ENCODE measurements around the gene ACVR2B.

The ACVR2B gene

GRCh38 chr3:38469852-38470251, 16.2 kb downstream of the ACVR2B start:
- Histone ChIP-seq H2BK12ac (ENCODE audit: low read length) (no peak overlapping the region), H4K91ac (ENCODE audit: low read depth, low read length, poor library complexity) (no peak overlapping the region), H3K36me3 (replicated peaks in 1 of 2; ENCODE audit: control insufficient read depth in 2 of 2, insufficient read depth in 2 of 2, low read length in 2 of 2) (peaks cover 0 to 17% of the 10 kb centered on the region in 2 donors), H2AFZ (ENCODE audit: low read length) (no peak overlapping the region), H3K9me3 (replicated peaks in 1 of 2; ENCODE audit: control insufficient read depth in 2 of 2, insufficient read depth in 1 of 2, low read depth in 1 of 2, low read length in 2 of 2) (peaks cover 6 to 61% of the 10 kb centered on the region in 2 donors), H4K8ac (ENCODE audit: low read depth, low read length) (no peak overlapping the region), H3K4me1 (ENCODE audit: control insufficient read depth in 2 of 2, insufficient read depth in 1 of 2, low read depth in 1 of 2, low read length in 2 of 2) (no peaks in the 10 kb centered on the region), H2AK5ac (ENCODE audit: low read depth, low read length) (no peak overlapping the region), H3K4ac (ENCODE audit: low read length) (no peak overlapping the region), H2BK120ac (ENCODE audit: low read depth, low read length) (no peak overlapping the region), H3K23ac (ENCODE audit: low read depth, low read length, poor library complexity) (no peak overlapping the region), H3K9ac (ENCODE audit: low read depth, low read length, poor library complexity) (no peak overlapping the region), H3K4me3 (ENCODE audit: low read length in 2 of 2) (no peak overlapping the region), H3K18ac (ENCODE audit: low read length) (no peak overlapping the region), H3K79me1 (ENCODE audit: low read depth, low read length) (peaks cover 19% of the 10 kb centered on the region), H3K27ac (replicated peaks; ENCODE audit: low read length) (no peak overlapping the region), H3K27me3 (ENCODE audit: control insufficient read depth in 3 of 3, insufficient read depth in 3 of 3, low read depth in 1 of 3, low read length in 3 of 3) (no peaks in the 10 kb centered on the region), H2BK15ac (ENCODE audit: low read length) (no peak overlapping the region), H3K14ac (ENCODE audit: low read length) (no peak overlapping the region), H3K4me2 (ENCODE audit: insufficient read depth, low read length, poor library complexity, severe bottlenecking) (no peak overlapping the region), H2BK5ac (ENCODE audit: low read length) (no peak overlapping the region)
- no peak for DNase-seq (ENCODE audit: low spot score)
- WGBS, 2 donors (ENCODE audit: extremely low coverage in 2 of 2, insufficient read length in 2 of 2, insufficient replicate concordance in 1 of 2) = no CpG with 5 or more reads among the region's 1 CpG

- no peaks in the 10 kb centered on the region for H3K27me3 ChIP-seq (ENCODE audit: control insufficient read depth in 3 of 3, insufficient read depth in 3 of 3, low read depth in 1 of 3, low read length in 3 of 3)
- no peak overlapping the region for H2BK120ac ChIP-seq (ENCODE audit: low read depth, low read length)
- H3K4me3 ChIP-seq (ENCODE audit: low read length in 2 of 2) = no peak overlapping the region
- no peak overlapping the region for H3K4ac ChIP-seq (ENCODE audit: low read length)
- no peak overlapping the region for H4K91ac ChIP-seq (ENCODE audit: low read depth, low read length, poor library complexity)
- no peak overlapping the region for H2BK5ac ChIP-seq (ENCODE audit: low read length)
- no peak overlapping the region for H3K14ac ChIP-seq (ENCODE audit: low read length)
- no peak for DNase-seq (ENCODE audit: low spot score)
- H3K4me1 ChIP-seq (ENCODE audit: control insufficient read depth in 2 of 2, insufficient read depth in 1 of 2, low read depth in 1 of 2, low read length in 2 of 2) = no peaks in the 10 kb centered on the region
- H3K9ac ChIP-seq (ENCODE audit: low read depth, low read length, poor library complexity) = no peak overlapping the region
- no peak overlapping the region for H3K4me2 ChIP-seq (ENCODE audit: insufficient read depth, low read length, poor library complexity, severe bottlenecking)
- no peak overlapping the region for H2BK15ac ChIP-seq (ENCODE audit: low read length)
- no peak overlapping the region for H3K27ac ChIP-seq (replicated peaks; ENCODE audit: low read length)
- no peak overlapping the region for H4K8ac ChIP-seq (ENCODE audit: low read depth, low read length)
- H3K18ac ChIP-seq (ENCODE audit: low read length) = no peak overlapping the region
- H2AK5ac ChIP-seq (ENCODE audit: low read depth, low read length) = no peak overlapping the region
- H3K79me1 ChIP-seq (ENCODE audit: low read depth, low read length) = peaks cover 28% of the 10 kb centered on the region
- H2AFZ ChIP-seq (ENCODE audit: low read length) = no peak overlapping the region
- H3K36me3 ChIP-seq (replicated peaks in 1 of 2; ENCODE audit: control insufficient read depth in 2 of 2, insufficient read depth in 2 of 2, low read length in 2 of 2) = peaks cover 0 to 26% of the 10 kb centered on the region in 2 donors
- WGBS, 2 donors (ENCODE audit: extremely low coverage in 2 of 2, insufficient read length in 2 of 2, insufficient replicate concordance in 1 of 2) = no CpG with 5 or more reads among the region's 3 CpGs
- peaks cover 6 to 50% of the 10 kb centered on the region in 2 donors for H3K9me3 ChIP-seq (replicated peaks in 1 of 2; ENCODE audit: control insufficient read depth in 2 of 2, insufficient read depth in 1 of 2, low read depth in 1 of 2, low read length in 2 of 2)
- no peak overlapping the region for H3K23ac ChIP-seq (ENCODE audit: low read depth, low read length, poor library complexity)
- H2BK12ac ChIP-seq (ENCODE audit: low read length) = no peak overlapping the region
These were observed 17.7 kb downstream of the ACVR2B start for GRCh38 chr3:38471260-38471857.

- no peak overlapping the region for H4K91ac ChIP-seq (ENCODE audit: low read depth, low read length, poor library complexity)
- no peak overlapping the region for H3K4ac ChIP-seq (ENCODE audit: low read length)
- DNase-seq (ENCODE audit: low spot score) = no peak
- peaks cover 3 to 36% of the 10 kb centered on the region in 2 donors for H3K36me3 ChIP-seq (replicated peaks in 1 of 2; ENCODE audit: control insufficient read depth in 2 of 2, insufficient read depth in 2 of 2, low read length in 2 of 2)
- H3K4me1 ChIP-seq (ENCODE audit: control insufficient read depth in 2 of 2, insufficient read depth in 1 of 2, low read depth in 1 of 2, low read length in 2 of 2) = no peaks in the 10 kb centered on the region
- H3K9ac ChIP-seq (ENCODE audit: low read depth, low read length, poor library complexity) = no peak overlapping the region
- no peak overlapping the region for H3K27ac ChIP-seq (replicated peaks; ENCODE audit: low read length)
- H2BK5ac ChIP-seq (ENCODE audit: low read length) = no peak overlapping the region
- peaks cover 6 to 49% of the 10 kb centered on the region in 2 donors for H3K9me3 ChIP-seq (replicated peaks in 1 of 2; ENCODE audit: control insufficient read depth in 2 of 2, insufficient read depth in 1 of 2, low read depth in 1 of 2, low read length in 2 of 2)
- H3K4me3 ChIP-seq (ENCODE audit: low read length in 2 of 2) = no peak overlapping the region
- no peak overlapping the region for H3K14ac ChIP-seq (ENCODE audit: low read length)
- no CpG with 5 or more reads among the region's 1 CpG for WGBS, 2 donors (ENCODE audit: extremely low coverage in 2 of 2, insufficient read length in 2 of 2, insufficient replicate concordance in 1 of 2)
- peaks cover 31% of the 10 kb centered on the region for H3K79me1 ChIP-seq (ENCODE audit: low read depth, low read length)
- H3K27me3 ChIP-seq (ENCODE audit: control insufficient read depth in 3 of 3, insufficient read depth in 3 of 3, low read depth in 1 of 3, low read length in 3 of 3) = no peaks in the 10 kb centered on the region
- H3K4me2 ChIP-seq (ENCODE audit: insufficient read depth, low read length, poor library complexity, severe bottlenecking) = no peak overlapping the region
- H2BK12ac ChIP-seq (ENCODE audit: low read length) = no peak overlapping the region
- H2AFZ ChIP-seq (ENCODE audit: low read length) = no peak overlapping the region
- H2AK5ac ChIP-seq (ENCODE audit: low read depth, low read length) = no peak overlapping the region
- H4K8ac ChIP-seq (ENCODE audit: low read depth, low read length) = no peak overlapping the region
- H2BK15ac ChIP-seq (ENCODE audit: low read length) = no peak overlapping the region
- no peak overlapping the region for H2BK120ac ChIP-seq (ENCODE audit: low read depth, low read length)
- H3K18ac ChIP-seq (ENCODE audit: low read length) = no peak overlapping the region
- no peak overlapping the region for H3K23ac ChIP-seq (ENCODE audit: low read depth, low read length, poor library complexity)
These were observed 18.7 kb downstream of the ACVR2B start for GRCh38 chr3:38472342-38472741.

GRCh38 chr3:38473229-38473628, 19.5 kb downstream of the ACVR2B start:
- no peak overlapping the region for H2BK120ac ChIP-seq (ENCODE audit: low read depth, low read length)
- H3K4me2 ChIP-seq (ENCODE audit: insufficient read depth, low read length, poor library complexity, severe bottlenecking) = no peak overlapping the region
- no peak overlapping the region for H3K4ac ChIP-seq (ENCODE audit: low read length)
- H3K18ac ChIP-seq (ENCODE audit: low read length) = no peak overlapping the region
- no peak overlapping the region for H3K14ac ChIP-seq (ENCODE audit: low read length)
- H3K9ac ChIP-seq (ENCODE audit: low read depth, low read length, poor library complexity) = no peak overlapping the region
- H3K4me3 ChIP-seq (ENCODE audit: low read length in 2 of 2) = no peak overlapping the region
- no peak overlapping the region for H2BK12ac ChIP-seq (ENCODE audit: low read length)
- peaks cover 32% of the 10 kb centered on the region for H3K79me1 ChIP-seq (ENCODE audit: low read depth, low read length)
- no peak overlapping the region for H4K8ac ChIP-seq (ENCODE audit: low read depth, low read length)
- peaks cover 7 to 45% of the 10 kb centered on the region in 2 donors for H3K36me3 ChIP-seq (replicated peaks in 1 of 2; ENCODE audit: control insufficient read depth in 2 of 2, insufficient read depth in 2 of 2, low read length in 2 of 2)
- WGBS, 2 donors (ENCODE audit: extremely low coverage in 2 of 2, insufficient read length in 2 of 2, insufficient replicate concordance in 1 of 2) = no CpG with 5 or more reads among the region's 2 CpGs
- no peak overlapping the region for H4K91ac ChIP-seq (ENCODE audit: low read depth, low read length, poor library complexity)
- no peak overlapping the region for H2AK5ac ChIP-seq (ENCODE audit: low read depth, low read length)
- no peak for DNase-seq (ENCODE audit: low spot score)
- peaks cover 6 to 47% of the 10 kb centered on the region in 2 donors for H3K9me3 ChIP-seq (replicated peaks in 1 of 2; ENCODE audit: control insufficient read depth in 2 of 2, insufficient read depth in 1 of 2, low read depth in 1 of 2, low read length in 2 of 2)
- no peaks in the 10 kb centered on the region for H3K4me1 ChIP-seq (ENCODE audit: control insufficient read depth in 2 of 2, insufficient read depth in 1 of 2, low read depth in 1 of 2, low read length in 2 of 2)
- no peak overlapping the region for H2BK5ac ChIP-seq (ENCODE audit: low read length)
- no peaks in the 10 kb centered on the region for H3K27me3 ChIP-seq (ENCODE audit: control insufficient read depth in 3 of 3, insufficient read depth in 3 of 3, low read depth in 1 of 3, low read length in 3 of 3)
- no peak overlapping the region for H2AFZ ChIP-seq (ENCODE audit: low read length)
- no peak overlapping the region for H3K27ac ChIP-seq (replicated peaks; ENCODE audit: low read length)
- H3K23ac ChIP-seq (ENCODE audit: low read depth, low read length, poor library complexity) = no peak overlapping the region
- H2BK15ac ChIP-seq (ENCODE audit: low read length) = no peak overlapping the region

All from neuronal stem cell (in vitro differentiated cells).